Brain microvascular endothelial cell (primary cell): Measurements from ENCODE around the gene CMTM6.

Source experiments
- DNase-seq: peaks from one replicate; pipeline ENCODE4 v3.0.0-alpha.2; 2020
- H3K27ac ChIP-seq: fragments of 250-450 bp; sonication (Bioruptor Pico); 2 replicates; pipeline ENCODE4 v1.5.1; 2020; ENCODE audit warnings: mild to moderate bottlenecking, moderate library complexity
- H3K27me3 ChIP-seq: fragments of 250-450 bp; sonication (Bioruptor Pico); replicated peaks from 2 replicates; pipeline ENCODE4 v1.5.1; 2020; ENCODE audit warnings: mild to moderate bottlenecking
- H3K36me3 ChIP-seq: fragments of 250-450 bp; sonication (Bioruptor Pico); replicated peaks from 2 replicates; pipeline ENCODE4 v1.5.1; 2020; ENCODE audit warnings: mild to moderate bottlenecking
- H3K4me3 ChIP-seq: 2 replicates; pipeline ENCODE4 v1.5.1; 2011; ENCODE audit warnings: low read depth, mild to moderate bottlenecking, control low read depth, low read length, moderate library complexity
- in situ Hi-C: cut with HindIII; loops from 2 replicates; pipeline ENCODE4 v1.10.0; 2017; ENCODE audit warnings: low sequenced_read_pairs, low pct_ligation_motif_present
- TF ChIP-seq, protein P1 (sequence below): IDR thresholded peaks from 2 replicates; pipeline ENCODE4 v1.5.1; 2011; ENCODE audit warnings: low read depth, mild to moderate bottlenecking, moderate library complexity, low read length, control low read depth, inconsistent platforms; ENCODE audit errors: missing control alignments

Gene CMTM6

GRCh38 chr3:32498252-32498651, 4.4 kb downstream of the CMTM6 start:
- H3K27me3 ChIP-seq = no peaks in the 10 kb centered on the region
- DNase-seq = no peak
- H3K27ac ChIP-seq = no peak overlapping the region
- in situ Hi-C loops = no loop called here
- peaks cover 3% of the 10 kb centered on the region for H3K36me3 ChIP-seq
- TF ChIP-seq, protein P1, sequence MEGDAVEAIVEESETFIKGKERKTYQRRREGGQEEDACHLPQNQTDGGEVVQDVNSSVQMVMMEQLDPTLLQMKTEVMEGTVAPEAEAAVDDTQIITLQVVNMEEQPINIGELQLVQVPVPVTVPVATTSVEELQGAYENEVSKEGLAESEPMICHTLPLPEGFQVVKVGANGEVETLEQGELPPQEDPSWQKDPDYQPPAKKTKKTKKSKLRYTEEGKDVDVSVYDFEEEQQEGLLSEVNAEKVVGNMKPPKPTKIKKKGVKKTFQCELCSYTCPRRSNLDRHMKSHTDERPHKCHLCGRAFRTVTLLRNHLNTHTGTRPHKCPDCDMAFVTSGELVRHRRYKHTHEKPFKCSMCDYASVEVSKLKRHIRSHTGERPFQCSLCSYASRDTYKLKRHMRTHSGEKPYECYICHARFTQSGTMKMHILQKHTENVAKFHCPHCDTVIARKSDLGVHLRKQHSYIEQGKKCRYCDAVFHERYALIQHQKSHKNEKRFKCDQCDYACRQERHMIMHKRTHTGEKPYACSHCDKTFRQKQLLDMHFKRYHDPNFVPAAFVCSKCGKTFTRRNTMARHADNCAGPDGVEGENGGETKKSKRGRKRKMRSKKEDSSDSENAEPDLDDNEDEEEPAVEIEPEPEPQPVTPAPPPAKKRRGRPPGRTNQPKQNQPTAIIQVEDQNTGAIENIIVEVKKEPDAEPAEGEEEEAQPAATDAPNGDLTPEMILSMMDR = no peak
- no peak overlapping the region for H3K4me3 ChIP-seq

- Histone ChIP-seq H3K4me3 (no peak overlapping the region), H3K36me3 (no peaks in the 10 kb centered on the region), H3K27me3 (no peaks in the 10 kb centered on the region), H3K27ac (no peak overlapping the region)
- TF ChIP-seq, protein P1 = no peak
- in situ Hi-C loops = no loop called here
- DNase-seq = no peak
These were observed 7.0 kb downstream of the CMTM6 start for GRCh38 chr3:32495609-32496008.

DNA sequence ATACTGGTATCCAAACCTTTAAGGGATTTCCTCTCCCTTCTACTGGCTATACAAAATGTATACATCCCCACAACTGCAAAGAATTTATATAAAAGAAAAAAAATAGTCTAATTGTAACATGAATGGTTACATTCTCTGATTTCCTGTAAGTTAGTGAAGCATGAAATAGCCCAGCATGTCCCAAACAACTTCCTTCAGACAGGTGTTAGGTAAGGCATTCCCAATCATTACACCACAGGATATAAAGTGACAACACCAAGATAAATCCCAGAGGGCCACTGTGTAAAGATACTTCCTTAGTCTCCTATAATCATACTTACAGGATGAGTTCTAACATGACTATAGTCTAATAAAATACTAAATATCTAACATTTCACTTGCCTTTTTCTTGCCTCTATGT, 7.6 kb downstream of the CMTM6 start:
- Histone ChIP-seq H3K36me3 (no peaks in the 10 kb centered on the region), H3K4me3 (no peak overlapping the region), H3K27ac (no peak overlapping the region), H3K27me3 (no peaks in the 10 kb centered on the region)
- DNase-seq = no peak
- in situ Hi-C loops = no loop called here
- TF ChIP-seq, protein P1 = no peak

DNA sequence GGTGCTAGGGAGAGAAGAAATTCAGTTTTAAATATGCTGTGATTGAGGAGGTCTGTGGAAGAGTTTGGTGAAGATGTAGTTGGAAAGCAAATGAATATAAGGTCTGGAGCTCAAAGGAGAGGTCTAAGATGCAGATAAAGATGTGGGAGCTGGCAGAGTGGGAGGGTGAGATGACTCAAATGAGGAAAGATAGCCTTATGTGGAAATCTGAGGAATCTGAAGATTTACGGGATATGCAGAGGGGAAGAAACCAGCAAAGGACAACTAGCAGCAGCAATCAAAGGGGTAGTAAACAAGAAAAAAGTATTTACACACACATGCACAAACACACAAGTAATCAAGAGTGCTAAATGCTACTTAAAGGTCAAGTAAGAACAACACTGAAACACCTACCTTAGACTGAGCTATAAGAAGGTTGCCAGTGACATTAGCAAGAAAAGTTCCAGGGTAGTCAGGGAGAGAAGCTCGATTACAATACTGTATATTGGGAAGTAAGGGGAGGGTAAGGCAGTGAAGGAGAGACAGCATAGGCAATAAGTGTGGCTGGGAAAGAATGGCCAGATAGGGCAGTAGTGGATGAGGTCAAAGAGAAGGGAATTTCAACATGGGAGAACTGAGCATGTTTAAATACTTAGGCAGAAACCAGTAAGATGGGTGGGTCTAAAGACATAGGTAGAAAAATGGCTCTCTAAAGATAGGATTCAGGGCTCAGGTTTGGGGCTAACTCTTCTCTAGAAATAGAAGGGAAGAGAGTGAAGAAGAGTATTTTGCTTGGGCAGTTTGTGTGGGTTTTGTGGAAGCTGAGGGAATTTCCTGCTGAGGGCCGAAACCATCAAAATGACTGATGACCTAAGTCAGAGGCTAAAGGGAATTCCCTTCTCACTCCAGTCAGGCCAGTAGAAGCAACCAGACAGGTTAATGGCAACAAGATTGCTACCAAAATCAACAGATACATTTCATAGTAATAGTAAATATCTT, 8.9 kb downstream of the CMTM6 start:
- Histone ChIP-seq H3K4me3 (no peak overlapping the region), H3K27ac (peak overlapping the region; percentile 15), H3K27me3 (no peaks in the 10 kb centered on the region), H3K36me3 (no peaks in the 10 kb centered on the region)
- TF ChIP-seq, protein P1 = no peak
- DNase-seq = peak; percentile 24
- in situ Hi-C loops = no loop called here

DNA sequence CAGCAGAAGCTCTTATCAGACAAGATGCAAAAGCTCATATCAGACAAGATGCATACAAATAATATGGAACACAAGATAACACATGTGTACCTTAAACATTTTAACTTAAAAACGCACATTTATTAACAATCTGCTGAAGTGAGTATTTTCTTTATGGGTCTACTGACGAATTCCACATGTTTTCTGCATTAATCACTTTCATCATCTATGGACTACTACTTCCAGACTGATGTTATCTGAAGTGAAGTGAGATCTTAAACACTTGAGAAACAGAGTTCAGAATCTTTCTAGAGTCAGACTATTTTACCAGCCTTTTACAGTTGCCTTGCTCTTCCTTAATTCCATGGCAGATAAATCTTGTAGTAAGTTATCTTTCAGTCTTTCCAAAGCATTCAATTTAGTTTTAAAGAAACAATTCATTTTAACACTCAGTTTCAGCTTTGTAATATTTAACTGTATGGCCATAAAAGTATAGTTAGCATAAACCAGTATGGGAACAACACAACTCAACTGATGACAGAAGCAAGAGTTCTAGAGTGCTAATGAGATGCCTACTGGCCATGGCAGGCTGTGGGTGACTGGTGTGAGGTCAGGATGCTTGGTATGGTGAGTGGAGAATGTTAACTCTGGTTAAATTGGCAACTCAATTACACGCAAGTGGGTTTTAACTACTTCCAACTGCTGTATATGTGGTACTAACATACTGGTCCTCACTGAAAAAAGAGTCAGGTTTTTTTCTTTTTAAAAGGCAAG, 9.8 kb downstream of the CMTM6 start:
- no peak for DNase-seq
- in situ Hi-C loops = no loop called here
- H3K27ac ChIP-seq = no peak overlapping the region
- H3K4me3 ChIP-seq = no peak overlapping the region
- no peaks in the 10 kb centered on the region for H3K27me3 ChIP-seq
- TF ChIP-seq, protein P1 = no peak
- H3K36me3 ChIP-seq = no peaks in the 10 kb centered on the region
